ENCODE data around the gene C3AR1. TPM values are rescaled to one million over a fixed set of nuclear protein-coding genes. Genes with fewer than 3 reads are reported as not detected.
"Not testable (repeated sequence)": the region's sequence is repeated elsewhere in the genome, so short reads cannot be mapped to it uniquely, and the experiment has no call there.

C3AR1 gene
- total RNA-seq, 1 donor from 2014 or later, result 6.9 TPM

- DNase-seq, result peak; percentile 90
- ATAC-seq, result peak; percentile 91
- intact Hi-C loops (cut with micrococcal nuclease), result no loop called here
Measured at GRCh38 chr12:8032242-8033152, 33.7 kb downstream of the C3AR1 start, which contains the start of gene FOXJ2. Gene FOXJ2, plus strand, starts transcription at chr12:8032716. Its CDS starts 7,117 bp downstream, at chr12:8039833.

GRCh38 chr12:8031872-8032241 lies 34.3 kb downstream of the C3AR1 start:
- intact Hi-C loops (cut with micrococcal nuclease), result no loop called here
- DNase-seq (no peak), ATAC-seq (no peak)

- intact Hi-C loops (cut with micrococcal nuclease); DNase-seq; ATAC-seq: not testable (repeated sequence)
Measured at GRCh38 chr12:8031017-8031416, 35.1 kb downstream of the C3AR1 start.

DNA sequence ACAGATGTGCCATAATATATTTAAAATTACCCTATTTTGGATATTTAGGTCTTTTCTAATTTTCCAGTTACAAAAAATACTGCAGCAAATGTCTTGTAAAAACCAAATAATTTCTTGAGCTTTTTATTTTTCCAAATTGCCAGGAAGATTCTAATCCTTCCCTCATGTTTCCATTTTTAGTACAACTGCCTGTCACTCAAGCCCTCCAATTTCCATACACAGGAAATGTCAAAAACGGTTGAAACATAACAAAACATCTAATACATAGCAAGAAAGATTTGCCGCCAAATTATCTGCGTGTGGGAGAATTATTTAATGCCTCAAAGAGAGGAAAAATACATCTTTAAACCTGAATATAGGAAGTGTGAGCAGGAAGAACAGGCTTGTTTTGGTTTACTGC lies 36.0 kb downstream of the C3AR1 start:
- DNase-seq (no peak), ATAC-seq (no peak)
- intact Hi-C loops (cut with micrococcal nuclease), result no loop called here

- ATAC-seq (no peak), DNase-seq (no peak)
- intact Hi-C loops (cut with micrococcal nuclease), result no loop called here
Measured at GRCh38 chr12:8028267-8028666, 37.9 kb downstream of the C3AR1 start.

GRCh38 chr12:8027856-8028255 lies 38.3 kb downstream of the C3AR1 start:
- ATAC-seq (no peak), DNase-seq (no peak)
- intact Hi-C loops (cut with micrococcal nuclease), result no loop called here

DNA sequence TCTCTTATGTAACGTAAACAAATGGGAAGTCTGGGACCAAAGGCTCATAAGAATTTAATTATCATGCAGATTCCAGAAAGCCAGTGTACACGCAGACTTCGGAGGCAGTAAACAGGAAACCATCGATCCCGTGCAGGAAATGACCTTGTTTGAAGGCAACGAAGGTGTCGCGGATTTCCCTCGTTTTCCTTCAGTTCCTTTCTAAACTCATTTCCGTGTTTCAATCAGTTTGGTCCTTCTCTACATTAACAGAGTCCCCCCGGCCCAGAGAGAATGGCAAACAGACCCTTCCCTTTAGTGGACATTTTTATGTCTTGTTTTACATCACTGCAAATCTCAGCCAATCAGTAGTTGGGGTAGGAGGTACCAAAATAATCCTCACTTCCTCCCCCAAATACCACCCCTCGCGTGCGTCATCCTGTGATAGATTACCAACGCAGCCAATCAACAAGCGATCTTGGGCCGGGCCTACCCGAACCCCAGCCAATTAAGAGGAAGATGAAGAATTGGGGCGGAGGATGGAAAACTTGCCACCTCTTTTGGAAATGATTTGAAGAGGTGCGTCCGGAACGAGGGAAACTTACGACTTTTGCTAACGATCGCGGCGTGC lies 39.8 kb downstream of the C3AR1 start:
- intact Hi-C loops (cut with micrococcal nuclease), result no loop called here
- ATAC-seq (peak; percentile 99), DNase-seq (peak; percentile 92)

GRCh38 chr12:8018666-8019581 lies 47.2 kb downstream of the C3AR1 start:
- peak; percentile 38 for DNase-seq
- intact Hi-C loops (cut with micrococcal nuclease), result no loop called here
- peak; percentile 61 for ATAC-seq

GRCh38 chr12:8018213-8018612 lies 47.9 kb downstream of the C3AR1 start:
- ATAC-seq; intact Hi-C loops (cut with micrococcal nuclease); DNase-seq: not testable (repeated sequence)

DNA sequence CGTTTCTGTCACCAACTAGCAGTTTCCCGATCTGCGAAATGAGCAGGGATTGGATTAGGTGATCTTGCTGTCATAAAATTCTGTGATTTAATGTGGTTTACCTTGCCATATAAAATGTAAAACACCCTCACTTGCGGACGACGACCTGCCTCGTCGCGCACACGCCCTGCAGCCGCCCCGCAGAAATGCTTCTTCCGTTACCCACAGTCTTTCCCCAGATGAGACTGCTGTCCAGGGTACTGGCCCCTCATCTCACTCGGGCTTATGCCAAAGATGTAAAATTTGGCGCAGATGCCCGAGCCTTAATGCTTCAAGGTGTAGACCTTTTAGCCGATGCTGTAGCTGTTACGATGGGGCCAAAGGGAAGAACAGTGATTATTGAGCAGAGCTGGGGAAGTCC lies 51.3 kb downstream of the C3AR1 start:
- no peak for DNase-seq
- intact Hi-C loops (cut with micrococcal nuclease), result no loop called here
- no peak for ATAC-seq

DNA sequence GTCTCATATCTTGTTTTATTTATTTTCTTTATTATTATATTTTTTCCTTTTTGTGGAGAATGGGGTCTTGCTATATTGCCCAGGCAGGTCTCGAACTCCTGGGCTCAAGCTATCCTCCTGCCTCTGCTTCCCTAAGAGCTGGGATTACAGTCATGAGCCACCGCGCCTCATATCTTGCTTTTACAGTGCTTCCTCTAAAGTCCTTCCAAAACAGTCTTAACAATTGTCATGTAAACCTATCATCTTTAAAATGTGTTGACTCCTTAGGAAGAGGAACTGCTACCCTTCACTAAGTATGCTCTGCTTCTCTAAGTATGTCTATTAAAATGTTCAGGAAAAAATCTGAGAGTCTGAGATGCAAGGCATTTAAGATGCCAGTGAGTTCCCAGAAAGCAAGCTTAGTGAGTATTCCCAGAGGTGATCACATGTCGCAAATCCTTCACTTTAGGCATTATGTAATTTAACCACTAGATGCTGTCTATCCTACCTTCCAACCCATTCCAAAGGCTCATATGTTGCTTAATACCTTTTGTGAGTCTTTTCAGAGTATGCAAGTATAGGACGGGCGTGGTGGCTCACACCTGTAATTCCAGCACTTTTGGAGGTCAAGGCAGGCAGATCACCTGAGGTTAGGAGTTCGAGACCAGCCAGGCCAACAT lies 53.4 kb downstream of the C3AR1 start:
- intact Hi-C loops (cut with micrococcal nuclease), result no loop called here
- ATAC-seq (no peak), DNase-seq (no peak)

GRCh38 chr12:8011331-8011730 lies 54.8 kb downstream of the C3AR1 start:
- intact Hi-C loops (cut with micrococcal nuclease), result no loop called here
- ATAC-seq (no peak), DNase-seq (no peak)

Other genes with a start within 250 kb of the C3AR1 start
- gene SLC2A14, start 193.4 kb downstream of the C3AR1 start, total RNA-seq, result not detected
- 12.3 TPM for gene SLC2A3, start 130.2 kb downstream of the C3AR1 start, total RNA-seq
- 25.9 TPM for gene FOXJ2, start 33.6 kb downstream of the C3AR1 start, total RNA-seq
- gene NECAP1, start 15.9 kb upstream of the C3AR1 start, total RNA-seq, result 18.7 TPM
- not detected for gene CLEC4A, start 57.3 kb upstream of the C3AR1 start, total RNA-seq
- not detected for gene ZNF705A, start 90.7 kb upstream of the C3AR1 start, total RNA-seq
- gene FAM90A1, start 161.3 kb upstream of the C3AR1 start, total RNA-seq, result not detected

Data from left ventricle myocardium superior (tissue), 1 donor.